A204.1 (cell line): ENCODE data around the gene KEAP1.
"Not testable (repeated sequence)": the region's sequence is repeated elsewhere in the genome, so short reads cannot be mapped to it uniquely, and the experiment has no call there.

ENCODE experiments used
- FAIRE-seq: peaks from 2 replicates; lab custom pipeline; 2012; peaks lifted over from hg19 to GRCh38; lab: Jason Lieb, UNC

The KEAP1 gene

GRCh38 chr19:10497371-10497770 is 5.8 kb downstream of the KEAP1 start:
- FAIRE-seq: no peak

GRCh38 chr19:10491472-10492047 is 11.6 kb downstream of the KEAP1 start:
- no peak for FAIRE-seq

GRCh38 chr19:10486551-10486950 is 16.6 kb downstream of the KEAP1 start:
- no peak for FAIRE-seq

GRCh38 chr19:10478903-10479384 is 24.2 kb downstream of the KEAP1 start:
- no peak for FAIRE-seq

- no peak for FAIRE-seq
Measured at GRCh38 chr19:10478476-10478875, 24.7 kb downstream of the KEAP1 start.

DNA sequence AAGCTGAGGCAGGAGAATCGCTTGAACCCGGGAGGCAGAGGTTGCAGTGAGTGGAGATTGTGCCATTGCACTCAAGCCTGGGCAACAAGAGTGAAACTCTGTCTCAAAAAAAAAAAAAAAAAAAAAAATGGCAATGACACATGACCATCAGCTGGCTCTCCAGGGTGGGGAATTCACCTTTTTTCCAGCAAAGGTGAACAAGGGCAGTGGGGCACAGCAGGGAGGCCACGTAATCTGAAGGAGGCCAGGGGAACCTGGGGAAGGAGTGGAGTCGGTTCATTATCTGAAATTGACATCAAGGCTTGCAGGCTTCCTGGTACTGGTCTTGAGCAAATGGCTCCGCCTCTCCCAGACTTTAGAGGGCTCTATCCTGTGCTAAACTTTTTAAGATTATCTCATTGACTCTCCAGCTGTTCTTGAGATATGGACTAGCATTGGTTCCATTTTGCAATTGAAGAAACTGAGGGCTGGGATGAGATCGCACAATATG is 28.1 kb downstream of the KEAP1 start:
- no peak for FAIRE-seq

DNA sequence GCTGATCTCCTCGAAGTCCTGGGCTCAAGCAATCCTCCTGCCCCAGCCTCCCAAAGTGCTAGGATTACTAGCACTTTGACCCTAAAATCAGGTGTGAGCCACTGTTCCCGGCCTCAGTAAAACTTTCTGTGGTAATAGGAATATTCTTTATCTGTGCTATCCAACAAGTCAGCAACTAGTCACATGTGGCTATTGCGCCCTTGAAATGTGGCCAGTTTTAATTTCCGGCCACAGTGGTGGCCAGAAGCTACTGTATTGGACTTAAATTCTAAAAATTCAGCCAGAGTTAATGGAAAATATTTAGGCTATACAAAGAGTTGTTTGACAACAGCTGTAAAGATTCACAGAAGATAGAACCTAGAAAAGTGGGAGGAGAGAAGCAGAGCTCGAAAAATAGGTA is 30.0 kb downstream of the KEAP1 start:
- FAIRE-seq: no peak

DNA sequence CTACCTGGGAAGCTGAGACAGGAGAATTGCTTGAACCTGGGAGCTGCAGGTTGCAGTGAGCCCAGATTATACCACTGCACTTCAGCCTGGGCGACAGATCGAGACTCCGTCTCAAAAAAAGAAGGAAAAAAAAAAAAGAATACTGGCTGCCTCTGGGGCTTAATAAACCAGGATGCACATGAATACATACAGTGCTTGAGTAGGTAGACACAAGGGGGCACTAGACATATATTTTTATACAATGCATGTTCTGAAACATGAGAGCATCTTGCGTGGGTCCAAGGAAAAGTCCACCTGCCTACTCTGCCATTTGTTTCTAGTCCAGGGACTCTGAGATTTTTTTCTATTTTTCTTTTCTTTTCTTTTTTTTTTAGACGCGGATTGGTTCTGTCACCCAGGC is 31.2 kb downstream of the KEAP1 start:
- no peak for FAIRE-seq

DNA sequence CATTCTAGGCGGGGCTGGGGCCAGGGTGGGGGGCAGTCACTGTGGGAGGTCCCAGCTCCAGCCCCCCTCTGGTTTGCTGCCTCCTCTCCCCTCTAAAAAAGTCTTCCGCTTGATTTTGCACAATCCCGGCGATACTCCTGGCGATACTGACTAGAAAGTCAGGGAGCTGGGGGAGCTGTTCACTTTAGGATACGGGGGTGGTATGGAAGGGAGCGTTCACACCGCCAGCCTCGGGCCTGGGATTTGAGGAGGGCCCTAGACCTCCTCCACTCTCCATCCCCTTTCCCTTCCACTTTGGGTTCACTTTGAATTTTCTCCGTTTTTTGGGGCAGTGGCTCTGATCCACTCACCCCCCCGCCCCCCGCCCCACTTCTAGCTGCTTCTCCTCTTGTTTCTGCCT is 35.0 kb downstream of the KEAP1 start:
- FAIRE-seq: no peak

DNA sequence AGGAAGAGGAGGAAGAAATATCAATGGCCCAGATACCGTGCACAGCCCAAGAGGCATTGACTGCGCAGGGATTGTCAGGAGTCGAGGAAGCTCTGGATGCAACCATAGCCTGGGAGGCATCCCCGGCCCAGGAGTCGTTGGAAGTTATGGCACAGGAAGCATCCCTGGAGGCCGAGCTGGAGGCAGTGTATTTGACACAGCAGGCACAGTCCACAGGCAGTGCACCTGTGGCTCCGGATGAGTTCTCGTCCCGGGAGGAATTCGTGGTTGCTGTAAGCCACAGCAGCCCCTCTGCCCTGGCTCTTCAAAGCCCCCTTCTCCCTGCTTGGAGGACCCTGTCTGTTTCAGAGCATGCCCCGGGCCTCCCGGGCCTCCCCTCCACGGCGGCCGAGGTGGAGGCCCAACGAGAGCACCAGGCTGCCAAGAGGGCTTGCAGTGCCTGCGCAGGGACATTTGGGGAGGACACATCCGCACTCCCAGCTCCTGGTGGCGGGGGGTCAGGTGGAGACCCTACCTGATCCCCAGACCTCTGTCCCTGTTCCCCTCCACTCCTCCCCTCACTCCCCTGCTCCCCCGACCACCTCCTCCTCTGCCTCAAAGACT is 36.0 kb downstream of the KEAP1 start:
- no peak for FAIRE-seq

DNA sequence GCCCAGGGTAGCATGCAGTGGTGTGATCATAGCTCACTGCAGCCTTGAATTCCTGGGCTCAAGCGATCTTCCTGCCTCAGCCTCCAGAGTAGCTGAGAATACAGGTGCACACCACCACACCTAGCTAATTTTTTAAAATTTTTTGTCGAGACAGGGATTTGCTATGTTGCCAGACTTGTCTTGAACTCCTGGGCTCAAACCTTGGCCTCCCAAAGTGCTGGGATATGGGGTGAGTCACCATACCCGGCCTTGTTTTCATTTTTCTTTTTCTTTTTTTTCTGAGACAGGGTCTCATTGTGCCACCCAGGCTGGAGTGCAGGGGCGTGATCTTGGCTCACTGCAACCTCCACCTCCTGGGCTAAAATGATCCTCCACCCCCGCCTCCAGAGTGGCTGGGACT is 38.7 kb downstream of the KEAP1 start:
- no peak for FAIRE-seq

GRCh38 chr19:10462557-10462956 is 40.6 kb downstream of the KEAP1 start:
- FAIRE-seq: no peak

DNA sequence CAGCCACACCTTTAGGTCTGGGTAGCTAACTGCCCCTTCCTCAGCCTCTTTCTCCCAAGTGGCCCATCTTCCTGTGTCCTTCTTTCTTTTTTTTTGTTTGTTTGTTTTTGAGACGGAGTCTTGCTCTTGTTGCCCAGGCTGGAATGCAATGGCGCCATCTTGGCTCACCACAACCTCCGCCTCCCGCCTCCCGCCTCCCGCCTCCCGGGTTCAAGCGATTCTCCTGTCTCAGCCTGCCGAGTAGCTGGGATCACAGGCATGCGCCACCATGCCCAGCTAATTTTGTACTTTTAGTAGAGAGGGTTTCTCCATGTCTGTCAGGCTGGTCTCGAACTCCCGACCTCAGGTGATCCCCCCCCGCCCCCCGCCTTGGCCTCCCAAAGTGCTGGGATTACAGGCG is 41.1 kb downstream of the KEAP1 start:
- not testable (repeated sequence) for FAIRE-seq

DNA sequence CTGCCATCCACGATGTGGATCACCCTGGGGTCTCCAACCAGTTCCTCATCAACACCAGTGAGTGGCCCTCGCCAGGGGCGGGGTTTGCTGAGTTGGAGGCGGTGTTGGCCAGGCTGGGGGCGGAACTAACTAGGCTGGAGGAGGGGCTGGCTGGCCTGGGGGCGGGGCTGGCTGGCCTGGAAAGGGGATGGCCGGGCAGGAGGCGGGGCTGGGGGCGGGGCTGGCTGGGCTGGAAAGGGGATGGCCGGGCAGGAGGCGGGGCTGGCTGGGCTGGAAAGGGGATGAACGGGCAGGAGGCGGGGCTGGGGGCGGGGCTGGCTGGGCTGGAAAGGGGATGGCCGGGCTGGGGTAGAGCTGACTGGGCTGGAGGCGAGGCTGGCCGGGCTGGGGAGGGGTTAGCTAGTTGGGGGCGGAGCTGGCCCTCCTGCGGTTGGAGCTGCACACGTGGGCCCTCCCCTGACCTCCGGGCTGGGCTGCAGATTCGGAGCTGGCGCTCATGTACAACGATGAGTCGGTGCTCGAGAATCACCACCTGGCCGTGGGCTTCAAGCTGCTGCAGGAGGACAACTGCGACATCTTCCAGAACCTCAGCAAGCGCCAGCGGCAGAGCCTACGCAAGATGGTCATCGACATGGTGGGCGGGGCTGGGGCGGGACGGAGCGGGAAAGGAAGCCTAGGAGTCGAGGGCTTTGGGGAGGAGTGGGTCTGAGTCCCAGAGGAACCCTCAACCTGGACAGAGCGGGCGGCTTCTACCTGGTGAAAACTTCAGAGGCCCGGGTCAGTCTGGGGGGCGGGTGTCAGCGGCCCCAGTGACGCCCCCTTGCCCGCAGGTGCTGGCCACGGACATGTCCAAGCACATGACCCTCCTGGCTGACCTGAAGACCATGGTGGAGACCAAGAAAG is 41.9 kb downstream of the KEAP1 start:
- FAIRE-seq: no peak

GRCh38 chr19:10460714-10461046 is 42.5 kb downstream of the KEAP1 start:
- no peak for FAIRE-seq

DNA sequence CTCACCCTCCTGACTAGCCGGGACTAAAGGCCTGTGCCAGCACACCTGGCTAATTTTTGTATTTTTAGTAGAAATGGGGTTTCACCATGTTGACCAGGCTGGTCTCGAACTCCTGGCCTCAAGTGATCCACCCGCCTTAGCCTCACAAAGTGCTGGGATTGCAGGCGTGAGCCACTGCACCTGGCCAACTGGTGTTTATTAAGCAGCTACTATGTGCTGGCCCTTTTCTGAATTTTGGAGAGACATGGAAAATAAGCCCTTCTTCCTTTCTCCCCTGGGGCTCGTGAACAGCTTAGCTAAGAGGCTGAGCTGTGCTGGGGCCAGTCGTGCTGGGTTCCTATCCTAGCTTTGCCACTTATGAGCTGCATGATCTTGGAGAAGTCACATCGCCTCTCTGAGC is 44.4 kb downstream of the KEAP1 start:
- not testable (repeated sequence) for FAIRE-seq

DNA sequence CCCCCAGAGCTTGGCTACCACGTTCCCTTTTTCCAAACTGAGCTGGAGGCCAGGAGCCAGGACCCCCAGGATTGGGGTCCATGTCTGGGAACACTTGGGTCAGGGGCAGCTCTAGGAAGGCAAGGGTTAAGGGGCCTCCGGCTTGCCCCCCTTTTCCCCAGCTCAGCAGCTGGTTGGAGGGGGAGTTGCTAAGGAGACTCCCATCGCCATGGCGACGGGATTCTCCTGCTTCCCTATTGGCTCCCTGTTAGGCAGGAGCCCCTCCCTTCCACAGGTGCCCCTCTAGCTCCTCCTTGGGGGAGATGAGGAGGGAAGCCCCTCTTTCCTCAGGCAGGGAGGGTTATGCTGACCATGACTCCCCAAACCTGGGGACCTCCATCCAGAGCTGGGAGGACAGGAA is 48.9 kb downstream of the KEAP1 start:
- no peak for FAIRE-seq

GRCh38 chr19:10453852-10454251 is 49.3 kb downstream of the KEAP1 start:
- no peak for FAIRE-seq

- FAIRE-seq: no peak
Measured at GRCh38 chr19:10452726-10453618, 50.2 kb downstream of the KEAP1 start.

- no peak for FAIRE-seq
Measured at GRCh38 chr19:10450853-10451609, 52.1 kb downstream of the KEAP1 start.

DNA sequence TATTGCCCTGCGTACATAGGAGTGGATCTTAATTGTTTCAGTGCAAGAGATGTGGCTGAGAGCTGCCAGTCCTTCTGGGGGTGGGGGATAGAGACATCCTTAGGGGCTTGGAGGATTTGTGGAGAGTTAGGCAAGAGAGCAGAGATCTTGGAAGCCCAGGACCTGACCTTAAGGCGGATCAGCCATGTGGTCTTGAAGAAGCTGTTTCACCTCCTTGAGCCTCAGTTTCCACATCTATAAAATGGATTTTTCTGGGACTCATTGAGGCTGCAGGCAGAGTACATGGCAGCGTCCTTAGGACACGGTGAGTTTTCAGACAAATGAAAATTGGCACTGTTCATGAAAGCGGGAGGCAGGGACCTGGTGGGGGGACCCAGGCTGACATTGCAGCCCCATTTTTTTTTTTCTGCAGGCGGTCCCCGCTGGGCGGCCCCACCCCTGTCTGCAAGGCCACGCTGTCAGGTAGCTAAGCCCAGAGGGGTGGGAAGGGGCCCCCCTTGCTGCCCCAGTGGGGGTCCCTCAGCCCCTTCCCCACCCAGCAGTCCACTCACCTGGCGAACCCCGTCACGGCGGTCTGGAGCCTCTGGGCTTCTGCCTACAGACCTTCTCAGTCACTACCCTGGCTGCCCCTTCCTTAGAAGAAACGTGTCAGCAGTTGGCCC is 52.8 kb downstream of the KEAP1 start:
- no peak for FAIRE-seq
